GM18867 (cell line): ENCODE measurements around the gene KCNH5.

Experiments used
- ATAC-seq: cut with Tn5 transposase; IDR thresholded peaks from one replicate; pipeline ENCODE4 v1.9.1; 2021; ENCODE audit warnings: mild to moderate bottlenecking, moderate library complexity; ENCODE audit not compliant: unreplicated experiment

KCNH5 gene

DNA sequence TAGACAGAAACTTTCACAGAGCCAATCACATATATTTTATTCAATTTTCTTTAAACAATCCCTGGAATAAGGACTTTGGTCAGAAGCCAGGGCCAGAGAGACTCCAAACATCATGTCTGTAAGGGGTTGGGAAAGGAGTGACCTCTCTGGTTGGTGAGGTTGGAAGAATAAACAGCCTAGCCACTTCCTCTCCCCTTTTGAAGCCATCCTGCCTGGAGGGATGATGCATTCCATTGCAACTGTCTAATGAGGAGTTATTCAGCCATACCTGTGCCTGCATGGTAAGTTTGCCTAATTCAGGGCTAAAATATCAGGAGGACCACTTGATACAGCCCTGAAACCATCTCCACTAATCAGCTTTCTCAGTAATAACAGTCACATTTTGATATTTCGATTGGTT lies 299.8 kb downstream of the KCNH5 start:
- no peak for ATAC-seq

DNA sequence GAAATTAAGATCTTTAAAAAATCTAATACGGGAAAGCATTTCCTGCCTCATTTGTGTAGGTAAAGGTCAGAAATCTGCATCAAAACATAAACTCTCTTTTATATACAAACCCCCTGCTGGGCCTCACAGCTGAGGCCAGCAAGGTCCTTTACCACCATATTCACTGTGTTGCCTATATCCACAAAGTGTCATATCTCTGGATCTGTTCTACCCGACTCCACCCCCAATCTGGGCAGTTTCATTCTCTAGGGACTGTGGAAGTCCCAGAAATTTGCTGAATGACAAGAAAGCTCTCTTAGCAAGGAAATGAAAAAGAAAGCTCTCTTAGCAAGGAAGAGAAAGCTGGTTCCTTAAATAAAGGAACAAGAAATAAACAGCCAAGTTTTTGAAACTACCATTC lies 301.7 kb downstream of the KCNH5 start:
- ATAC-seq = no peak

DNA sequence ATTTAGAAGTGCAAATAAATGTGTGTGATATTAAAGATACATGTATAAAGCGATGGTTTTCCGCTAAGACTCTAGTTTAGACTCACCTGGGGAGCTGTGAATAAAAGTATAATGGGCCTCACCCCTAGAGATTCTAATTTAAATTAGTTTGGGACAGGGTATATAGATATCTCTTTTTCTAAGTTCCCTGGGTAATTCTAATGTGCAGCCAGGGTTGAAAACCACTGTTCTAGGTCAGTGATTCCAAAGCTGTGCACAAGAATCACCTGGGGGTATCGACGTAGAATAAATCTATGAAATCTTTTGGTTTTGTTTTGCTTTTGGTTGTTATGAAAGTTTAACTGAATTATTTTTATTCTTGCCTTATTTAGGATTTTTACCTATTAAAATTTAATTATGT lies 302.1 kb downstream of the KCNH5 start:
- peak; percentile 59 for ATAC-seq

- no peak for ATAC-seq
Observed at GRCh38 chr14:62739647-62740046, 305.6 kb downstream of the KCNH5 start.

GRCh38 chr14:62736048-62737043 lies 308.9 kb downstream of the KCNH5 start:
- no peak for ATAC-seq

DNA sequence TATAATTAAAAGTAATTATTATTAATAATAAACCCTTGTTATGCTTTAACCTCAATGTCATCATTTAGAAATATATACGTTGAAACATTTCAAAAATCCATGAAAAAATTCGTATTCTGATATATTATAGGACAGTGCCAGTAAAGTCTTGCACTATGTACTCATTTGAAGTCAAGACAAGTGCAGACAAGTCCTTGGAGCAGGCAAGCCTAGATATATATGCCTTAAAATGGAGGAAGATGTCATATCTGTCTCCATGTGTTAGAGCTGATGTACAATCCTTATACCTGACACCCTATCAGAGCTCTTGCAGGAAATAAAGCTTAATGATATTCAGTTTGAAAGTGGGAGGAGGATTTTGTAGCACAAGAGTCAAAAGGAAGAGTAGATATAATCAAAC lies 310.4 kb downstream of the KCNH5 start:
- no peak for ATAC-seq

GRCh38 chr14:62722406-62722805 lies 322.9 kb downstream of the KCNH5 start:
- ATAC-seq = no peak

GRCh38 chr14:62718629-62719028 lies 326.6 kb downstream of the KCNH5 start:
- ATAC-seq = no peak

GRCh38 chr14:62711351-62712023 lies 333.8 kb downstream of the KCNH5 start:
- no peak for ATAC-seq

DNA sequence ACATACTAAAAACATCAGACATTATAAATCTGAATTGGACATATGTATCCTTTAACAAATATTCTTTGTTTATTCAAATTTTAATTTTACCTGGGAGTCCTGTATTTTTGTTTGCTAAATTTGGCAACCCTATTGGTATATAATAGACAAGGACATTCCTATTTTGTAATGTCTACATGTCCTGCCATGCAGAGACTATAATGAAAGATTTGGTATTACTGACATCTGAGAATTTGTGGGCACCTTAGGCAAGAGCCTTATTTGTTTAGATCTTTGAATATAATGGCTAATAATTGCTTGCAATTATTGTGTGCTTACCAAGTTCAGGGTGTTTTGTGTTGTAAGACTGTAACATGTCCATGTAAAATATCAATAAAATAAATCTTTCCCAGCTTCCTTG lies 334.4 kb downstream of the KCNH5 start:
- ATAC-seq = no peak

GRCh38 chr14:62709773-62710172 lies 335.5 kb downstream of the KCNH5 start:
- ATAC-seq = no peak

- ATAC-seq = no peak
Observed at GRCh38 chr14:62706217-62706616, 339.0 kb downstream of the KCNH5 start.

DNA sequence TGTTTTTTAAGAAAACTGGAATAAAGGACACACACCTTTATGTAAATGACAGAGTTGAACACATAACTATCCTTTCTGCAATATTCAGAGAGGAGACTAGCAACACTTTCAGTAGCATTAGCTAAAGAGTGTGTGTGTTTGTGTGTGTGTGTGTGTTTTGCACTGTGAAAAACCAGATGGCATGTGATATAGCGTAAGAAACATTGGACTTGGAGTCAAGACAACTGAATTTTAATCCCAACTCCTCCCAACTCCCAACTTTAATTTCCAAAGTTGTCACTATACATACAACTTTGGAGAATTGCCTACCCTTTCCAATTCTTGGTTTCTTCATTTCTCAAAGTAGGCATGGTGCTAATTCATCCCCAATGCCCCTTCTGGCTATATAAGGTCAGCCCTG lies 347.8 kb downstream of the KCNH5 start:
- ATAC-seq = no peak

- ATAC-seq = no peak
Observed at GRCh38 chr14:62696929-62697328, 348.3 kb downstream of the KCNH5 start.

DNA sequence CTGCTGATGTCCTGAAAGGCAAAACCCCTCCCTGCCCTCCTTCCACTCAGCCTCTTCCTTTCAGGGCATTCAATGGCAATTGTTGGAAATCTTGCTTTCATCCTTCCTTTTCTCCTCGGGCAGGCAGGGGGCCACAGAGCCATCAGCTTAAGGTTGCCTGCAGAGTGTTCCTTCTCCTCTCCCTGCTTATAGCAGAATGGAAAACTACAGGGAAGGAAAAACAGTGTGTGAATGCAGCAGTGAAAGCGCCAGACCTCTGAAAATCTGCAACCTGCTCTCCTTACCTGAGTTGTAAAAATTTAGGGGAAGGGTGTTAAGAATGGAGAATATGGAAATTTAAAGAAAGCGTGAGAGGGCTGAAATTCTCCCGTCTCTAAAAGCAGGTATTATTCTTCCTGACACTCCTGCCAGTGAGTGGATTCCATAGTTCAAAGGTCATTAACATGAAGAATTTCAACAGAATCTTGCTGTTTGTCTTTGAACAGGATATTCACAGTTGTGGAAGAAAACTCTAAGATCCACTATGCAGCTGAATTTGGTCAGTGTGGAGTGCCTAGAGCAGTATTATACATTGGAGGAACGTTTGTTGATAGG lies 348.8 kb downstream of the KCNH5 start:
- ATAC-seq = no peak

GRCh38 chr14:62694075-62694474 lies 351.2 kb downstream of the KCNH5 start:
- no peak for ATAC-seq

GRCh38 chr14:62692490-62693106 lies 352.7 kb downstream of the KCNH5 start:
- ATAC-seq = no peak

DNA sequence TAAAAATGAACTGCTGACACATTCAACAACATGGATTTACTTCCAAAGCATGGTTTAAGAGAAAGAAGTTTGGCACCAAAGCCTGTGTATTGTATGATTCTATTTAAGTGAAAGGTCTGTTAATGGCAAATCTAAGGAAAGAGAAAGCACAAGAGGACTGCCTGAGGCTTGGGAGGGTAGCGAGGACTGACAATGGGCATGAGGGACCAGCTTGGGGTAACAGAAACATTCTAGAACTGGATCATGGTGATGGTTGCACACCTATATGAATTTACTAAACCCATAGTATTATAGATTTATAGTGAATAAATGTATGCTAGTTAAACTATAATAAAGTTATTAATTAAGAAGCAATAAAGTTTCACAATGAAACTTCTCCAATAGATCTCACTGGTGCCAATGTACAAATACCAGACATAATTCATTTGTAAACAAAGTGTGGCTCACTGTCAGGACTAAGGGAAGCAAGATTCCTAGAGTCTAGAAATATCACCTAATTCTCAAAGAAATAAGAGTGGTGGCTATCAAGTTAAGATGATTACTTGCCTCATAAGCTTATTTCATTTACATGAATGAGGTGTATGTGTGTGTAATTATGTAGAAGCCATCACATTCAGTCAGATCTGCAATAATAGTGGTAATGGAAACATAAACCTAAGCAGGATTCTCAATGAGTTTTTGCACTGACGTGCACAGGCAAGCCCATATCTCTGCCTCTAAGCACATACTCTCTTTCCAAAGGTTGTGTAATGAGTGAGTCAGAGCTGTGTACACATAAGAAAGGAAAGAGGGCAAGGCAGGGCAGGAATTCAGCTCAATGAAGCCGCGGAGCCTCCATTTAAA lies 353.4 kb downstream of the KCNH5 start:
- ATAC-seq = no peak

DNA sequence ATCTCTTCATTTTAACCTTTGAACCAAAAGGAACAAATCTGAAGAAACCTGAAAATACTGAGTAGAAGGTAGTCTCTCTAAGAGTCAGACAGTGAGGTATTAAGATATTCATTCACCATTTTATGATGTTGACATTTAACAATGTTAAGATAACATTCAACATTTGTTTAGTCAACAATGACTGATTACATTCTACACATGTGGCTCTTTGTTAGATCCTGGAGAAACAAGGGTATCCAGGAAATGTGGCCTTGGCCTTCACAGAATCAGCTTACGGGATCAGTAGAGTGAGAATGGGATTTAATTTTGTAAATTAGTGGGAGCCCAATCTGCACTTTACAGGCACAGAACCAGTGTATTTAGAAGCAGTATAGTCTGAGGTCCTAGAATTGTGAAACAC lies 355.5 kb downstream of the KCNH5 start:
- no peak for ATAC-seq

- no peak for ATAC-seq
Observed at GRCh38 chr14:62687818-62688217, 357.4 kb downstream of the KCNH5 start.
